ENCODE data around the gene ATG16L2.
"Not testable (repeated sequence)": the region's sequence is repeated elsewhere in the genome, so short reads cannot be mapped to it uniquely, and the experiment has no call there.

Gene ATG16L2

GRCh38 chr11:72805216-72805615, 9.0 kb upstream of the ATG16L2 start:
- Histone ChIP-seq H3K79me2 (ENCODE audit: insufficient read depth, low read depth) (peaks cover 3% of the 10 kb centered on the region; the same call in 1 of the 2 replicates), H4K20me1 (ENCODE audit: insufficient read depth) (peaks cover 2% of the 10 kb centered on the region; the same call in 1 of the 2 replicates), H3K36me3 (ENCODE audit: insufficient read depth) (no peaks in the 10 kb centered on the region; the same call in 1 of the 2 replicates), H2AFZ (ENCODE audit: low read depth) (no peak overlapping the region), H3K4me2 (no peak overlapping the region), H3K4me1 (ENCODE audit: low read depth, poor library complexity, severe bottlenecking) (peaks cover 5% of the 10 kb centered on the region), H3K27me3 (ENCODE audit: insufficient read depth, low read depth) (no peaks in the 10 kb centered on the region), H3K27ac (no peak overlapping the region), H3K4me3 (IDR thresholded peaks at IDR 0.05; ENCODE audit: insufficient read depth, low read depth, low read length) (no peak overlapping the region), H3K9ac (no peak overlapping the region)
- TF ChIP-seq, protein P1, sequence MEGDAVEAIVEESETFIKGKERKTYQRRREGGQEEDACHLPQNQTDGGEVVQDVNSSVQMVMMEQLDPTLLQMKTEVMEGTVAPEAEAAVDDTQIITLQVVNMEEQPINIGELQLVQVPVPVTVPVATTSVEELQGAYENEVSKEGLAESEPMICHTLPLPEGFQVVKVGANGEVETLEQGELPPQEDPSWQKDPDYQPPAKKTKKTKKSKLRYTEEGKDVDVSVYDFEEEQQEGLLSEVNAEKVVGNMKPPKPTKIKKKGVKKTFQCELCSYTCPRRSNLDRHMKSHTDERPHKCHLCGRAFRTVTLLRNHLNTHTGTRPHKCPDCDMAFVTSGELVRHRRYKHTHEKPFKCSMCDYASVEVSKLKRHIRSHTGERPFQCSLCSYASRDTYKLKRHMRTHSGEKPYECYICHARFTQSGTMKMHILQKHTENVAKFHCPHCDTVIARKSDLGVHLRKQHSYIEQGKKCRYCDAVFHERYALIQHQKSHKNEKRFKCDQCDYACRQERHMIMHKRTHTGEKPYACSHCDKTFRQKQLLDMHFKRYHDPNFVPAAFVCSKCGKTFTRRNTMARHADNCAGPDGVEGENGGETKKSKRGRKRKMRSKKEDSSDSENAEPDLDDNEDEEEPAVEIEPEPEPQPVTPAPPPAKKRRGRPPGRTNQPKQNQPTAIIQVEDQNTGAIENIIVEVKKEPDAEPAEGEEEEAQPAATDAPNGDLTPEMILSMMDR (conservative IDR thresholded peaks at IDR 0.05; ENCODE audit: low read depth, low read length) = no peak

DNA sequence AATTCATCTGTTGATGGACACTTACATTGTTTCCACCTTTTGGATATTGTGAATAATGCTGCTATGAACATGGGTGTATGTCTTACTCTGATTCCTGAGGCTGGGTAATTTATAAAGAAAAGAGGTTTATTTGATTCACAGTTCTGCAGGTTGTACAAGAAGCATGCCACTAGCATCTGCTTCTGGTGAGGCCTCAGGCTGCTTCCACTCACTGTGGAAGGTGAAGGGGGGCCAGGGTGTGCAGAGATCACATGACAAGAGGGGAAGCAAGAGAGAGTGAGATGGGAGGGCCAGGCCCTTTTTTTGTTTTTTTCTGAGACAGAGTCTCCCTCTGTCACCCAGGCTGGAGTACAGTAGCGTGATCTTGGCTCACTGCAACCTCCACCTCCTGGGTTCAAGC, 7.8 kb upstream of the ATG16L2 start:
- not testable (repeated sequence) for H3K9ac ChIP-seq; H3K27me3 ChIP-seq (ENCODE audit: insufficient read depth, low read depth); H3K27ac ChIP-seq; H3K4me2 ChIP-seq; H3K36me3 ChIP-seq (ENCODE audit: insufficient read depth); H2AFZ ChIP-seq (ENCODE audit: low read depth); H3K4me3 ChIP-seq (IDR thresholded peaks at IDR 0.05; ENCODE audit: insufficient read depth, low read depth, low read length); H4K20me1 ChIP-seq (ENCODE audit: insufficient read depth)
- Histone ChIP-seq H3K79me2 (ENCODE audit: insufficient read depth, low read depth) (peaks cover 14% of the 10 kb centered on the region; the same call in 1 of the 2 replicates), H3K4me1 (ENCODE audit: low read depth, poor library complexity, severe bottlenecking) (peaks cover 11% of the 10 kb centered on the region)

DNA sequence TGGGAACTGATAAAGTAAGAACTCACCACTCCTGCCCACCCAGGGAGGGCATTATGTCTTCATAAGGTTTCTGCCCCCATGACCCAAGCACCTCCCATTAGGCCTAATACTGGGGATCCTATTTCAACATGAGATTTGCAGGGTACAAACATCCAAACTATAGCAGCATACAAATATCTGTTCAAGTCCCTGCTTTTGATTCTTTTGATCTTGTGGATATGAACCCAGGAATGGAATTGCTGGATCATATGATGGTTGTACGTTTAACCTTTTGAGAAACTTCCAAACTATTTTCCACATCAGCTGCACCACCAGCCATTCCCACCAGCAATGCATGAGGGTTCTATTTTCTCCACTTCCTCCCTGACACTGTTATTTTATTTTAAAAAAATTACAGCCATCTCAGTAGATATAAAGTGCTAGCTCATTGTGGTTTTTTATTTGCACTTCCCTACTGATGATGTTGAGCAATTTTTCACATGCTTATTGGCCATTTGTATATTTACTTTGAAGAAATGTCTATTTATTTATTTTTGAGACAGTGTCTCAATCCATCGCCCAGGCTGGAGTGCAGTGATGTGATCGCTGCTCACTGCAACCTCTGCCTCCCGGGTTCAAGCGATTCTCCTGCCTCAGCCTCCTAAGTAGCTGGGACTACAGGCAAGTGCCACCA, 7.1 kb upstream of the ATG16L2 start:
- TF ChIP-seq, protein P1 (conservative IDR thresholded peaks at IDR 0.05; ENCODE audit: low read depth, low read length) = no peak

GRCh38 chr11:72807792-72808191, 6.4 kb upstream of the ATG16L2 start:
- peaks cover 28% of the 10 kb centered on the region for H3K79me2 ChIP-seq (ENCODE audit: insufficient read depth, low read depth)
- peaks cover 22% of the 10 kb centered on the region for H3K4me1 ChIP-seq (ENCODE audit: low read depth, poor library complexity, severe bottlenecking)
- peaks cover 9% of the 10 kb centered on the region; the same call in 1 of the 2 replicates for H4K20me1 ChIP-seq (ENCODE audit: insufficient read depth)
- TF ChIP-seq, protein P1 (conservative IDR thresholded peaks at IDR 0.05; ENCODE audit: low read depth, low read length) = no peak
- H2AFZ ChIP-seq (ENCODE audit: low read depth) = no peak overlapping the region
- H3K4me2 ChIP-seq = no peak overlapping the region
- no peaks in the 10 kb centered on the region for H3K27me3 ChIP-seq (ENCODE audit: insufficient read depth, low read depth)
- H3K4me3 ChIP-seq (IDR thresholded peaks at IDR 0.05; ENCODE audit: insufficient read depth, low read depth, low read length) = no peak overlapping the region
- H3K27ac ChIP-seq = no peak overlapping the region
- no peaks in the 10 kb centered on the region; the same call in 1 of the 2 replicates for H3K36me3 ChIP-seq (ENCODE audit: insufficient read depth)
- H3K9ac ChIP-seq = no peak overlapping the region

More for the DNA sequence above, 7.1 kb upstream of the ATG16L2 start:
- Histone ChIP-seq H4K20me1 (ENCODE audit: insufficient read depth) (peaks cover 8% of the 10 kb centered on the region; the same call in 1 of the 2 replicates), H3K4me1 (ENCODE audit: low read depth, poor library complexity, severe bottlenecking) (peaks cover 19% of the 10 kb centered on the region), H3K4me2 (no peak overlapping the region), H3K4me3 (IDR thresholded peaks at IDR 0.05; ENCODE audit: insufficient read depth, low read depth, low read length) (no peak overlapping the region), H3K27ac (no peak overlapping the region), H3K9ac (no peak overlapping the region), H3K79me2 (ENCODE audit: insufficient read depth, low read depth) (peaks cover 22% of the 10 kb centered on the region), H3K36me3 (ENCODE audit: insufficient read depth) (no peaks in the 10 kb centered on the region; the same call in 1 of the 2 replicates), H3K27me3 (ENCODE audit: insufficient read depth, low read depth) (no peaks in the 10 kb centered on the region), H2AFZ (ENCODE audit: low read depth) (no peak overlapping the region)

- peaks cover 34% of the 10 kb centered on the region for H3K79me2 ChIP-seq (ENCODE audit: insufficient read depth, low read depth)
- H4K20me1 ChIP-seq (ENCODE audit: insufficient read depth) = peaks cover 9% of the 10 kb centered on the region; the same call in 1 of the 2 replicates
- no peak overlapping the region for H3K27ac ChIP-seq
- H3K4me1 ChIP-seq (ENCODE audit: low read depth, poor library complexity, severe bottlenecking) = peaks cover 22% of the 10 kb centered on the region
- no peaks in the 10 kb centered on the region for H3K27me3 ChIP-seq (ENCODE audit: insufficient read depth, low read depth)
- TF ChIP-seq, protein P1 (conservative IDR thresholded peaks at IDR 0.05; ENCODE audit: low read depth, low read length) = no peak
- H3K4me3 ChIP-seq (IDR thresholded peaks at IDR 0.05; ENCODE audit: insufficient read depth, low read depth, low read length) = no peak overlapping the region
- H3K36me3 ChIP-seq (ENCODE audit: insufficient read depth) = no peaks in the 10 kb centered on the region; the same call in 1 of the 2 replicates
- H3K9ac ChIP-seq = no peak overlapping the region
- no peak overlapping the region for H3K4me2 ChIP-seq
- H2AFZ ChIP-seq (ENCODE audit: low read depth) = no peak overlapping the region
Observed at GRCh38 chr11:72808331-72808798, 5.8 kb upstream of the ATG16L2 start.

DNA sequence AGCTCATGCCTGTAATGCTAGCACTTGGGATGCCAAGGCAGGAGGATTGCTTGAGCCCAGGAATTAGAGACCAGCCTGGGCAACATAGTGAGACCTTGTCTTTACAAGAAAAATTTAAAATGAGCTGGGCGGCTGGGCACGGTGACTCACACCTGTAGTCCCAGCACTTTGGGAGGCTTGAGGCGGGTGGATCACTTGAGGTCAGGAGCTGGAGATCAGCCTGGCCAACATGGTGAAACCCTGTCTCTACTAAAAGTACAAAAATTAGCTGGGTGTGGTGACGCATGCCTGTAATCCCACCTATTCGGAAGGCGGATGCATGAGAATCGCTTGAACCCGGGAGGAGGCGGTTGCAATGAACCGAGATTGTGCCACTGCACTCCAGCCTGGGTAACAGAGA, 2.5 kb upstream of the ATG16L2 start:
- H3K4me2 ChIP-seq = peak overlapping the region; percentile 94

More for the DNA sequence above, 2.5 kb upstream of the ATG16L2 start:
- not testable (repeated sequence) for H3K4me3 ChIP-seq (IDR thresholded peaks at IDR 0.05; ENCODE audit: insufficient read depth, low read depth, low read length); H3K9ac ChIP-seq; H3K27ac ChIP-seq; H4K20me1 ChIP-seq (ENCODE audit: insufficient read depth); H3K36me3 ChIP-seq (ENCODE audit: insufficient read depth); H3K27me3 ChIP-seq (ENCODE audit: insufficient read depth, low read depth); H2AFZ ChIP-seq (ENCODE audit: low read depth)
- Histone ChIP-seq H3K79me2 (ENCODE audit: insufficient read depth, low read depth) (peaks cover 45% of the 10 kb centered on the region), H3K4me1 (ENCODE audit: low read depth, poor library complexity, severe bottlenecking) (peaks cover 35% of the 10 kb centered on the region)

All from KMS-11 (cell line).